Activated effector memory CD4-positive, alpha-beta T cell treated with Interleukin-2 at 50 U/mL for 16 hours (primary cell): ENCODE data around the gene EPHA8.

Experiments used
- DNase-seq: peaks from one replicate; pipeline ENCODE4 v3.0.0-alpha.2; 2020

The EPHA8 gene

DNA sequence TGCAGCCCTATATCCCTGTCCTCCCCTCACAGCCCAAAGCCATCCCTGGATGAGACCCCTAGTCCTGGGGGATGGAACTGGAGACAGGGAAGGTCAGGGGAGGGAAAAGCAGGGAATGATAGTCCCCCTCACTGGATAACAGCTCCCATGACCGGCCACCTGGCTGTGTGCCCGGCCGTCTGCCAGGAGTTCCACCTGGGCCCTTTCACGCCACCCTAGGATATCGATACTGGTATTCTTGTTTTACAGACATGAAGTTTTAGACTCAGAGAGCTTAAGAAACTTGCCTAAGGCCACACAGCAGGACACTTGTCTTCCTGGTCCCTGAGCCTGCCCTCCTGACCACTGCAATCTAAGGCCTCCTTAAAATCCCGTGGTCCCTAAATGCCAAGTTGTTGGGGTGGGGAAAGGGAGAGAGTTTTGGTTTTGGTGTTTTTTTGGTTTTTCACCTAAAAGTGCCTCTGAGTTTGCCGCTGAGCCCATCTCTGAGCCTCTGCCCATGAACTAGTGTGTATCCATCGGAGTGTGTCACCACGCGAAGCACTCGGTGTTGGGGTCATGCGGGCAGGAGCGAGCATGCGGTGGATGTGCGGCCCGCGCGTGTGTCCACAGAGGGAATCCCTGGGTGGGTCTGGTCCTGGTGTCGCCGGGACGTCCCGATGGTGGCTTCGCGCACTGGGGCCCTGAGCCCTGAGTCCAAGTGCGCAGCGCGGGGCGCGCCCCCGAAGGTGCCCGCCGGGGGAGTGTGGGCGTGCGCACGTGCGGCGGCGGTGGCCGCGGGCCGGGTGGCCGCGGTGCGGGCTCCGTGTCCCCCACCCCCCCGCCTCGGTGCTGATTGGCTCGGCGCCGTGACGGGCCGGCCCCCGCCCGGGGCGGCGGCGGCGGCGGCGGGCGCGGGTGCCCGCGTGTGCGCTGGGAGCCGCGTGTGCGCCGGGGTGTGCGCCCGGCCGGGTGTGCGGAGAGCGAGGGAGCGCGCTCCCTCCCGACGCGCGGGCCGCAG, at the start of gene EPHA8:
TSS of gene EPHA8 (plus strand) at position 906 of the 1,000 bp plus-strand sequence. CDS start 147 bp downstream, outside the sequence.
- DNase-seq: no peak

DNA sequence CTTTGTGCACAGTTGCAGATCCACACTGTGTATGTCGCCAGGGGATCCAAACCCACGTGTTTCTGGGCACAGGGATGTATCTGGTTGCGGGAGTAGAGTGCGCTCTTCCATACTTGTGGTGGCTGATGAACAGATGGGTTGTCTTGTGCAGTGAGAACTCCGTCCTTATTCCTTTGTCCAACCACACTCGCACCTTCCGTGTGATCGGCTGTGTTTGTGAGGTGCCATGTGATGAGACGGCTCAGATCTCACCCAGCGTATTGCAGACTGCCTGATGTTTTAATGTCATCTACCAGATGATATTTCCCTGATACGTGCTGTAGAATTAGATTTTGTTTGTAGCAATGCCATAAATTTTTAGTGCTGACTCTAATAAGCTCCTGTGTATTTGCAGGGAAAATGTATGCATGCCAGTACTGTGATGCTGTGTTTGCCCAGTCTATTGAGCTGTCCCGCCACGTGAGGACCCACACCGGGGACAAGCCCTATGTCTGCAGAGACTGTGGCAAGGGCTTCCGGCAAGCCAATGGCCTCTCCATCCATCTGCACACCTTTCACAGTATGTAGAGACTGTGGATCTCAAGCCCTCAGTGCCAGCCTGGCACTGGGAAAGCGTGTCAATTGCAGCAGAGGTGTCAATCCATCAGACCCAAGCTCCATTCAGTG, 46.2 kb upstream of the EPHA8 start:
- DNase-seq: no peak

DNA sequence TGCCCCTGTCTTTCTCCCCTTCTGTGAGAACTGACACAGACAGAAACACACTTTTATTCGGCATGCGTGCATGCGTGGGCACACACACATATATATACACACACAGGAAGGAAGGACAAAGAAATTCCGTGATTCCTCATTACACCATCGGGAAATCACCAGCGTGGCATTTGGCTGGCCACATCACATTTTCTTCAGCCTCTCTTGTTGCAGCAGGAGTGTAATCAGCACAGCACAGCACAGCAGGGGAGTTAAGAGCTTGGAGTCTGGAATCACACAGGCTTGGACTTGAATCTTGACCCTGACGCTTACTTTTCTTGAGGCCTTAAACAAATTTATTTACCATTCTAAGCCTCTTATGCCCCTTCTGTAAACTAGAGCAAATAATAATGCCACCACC, 45.3 kb upstream of the EPHA8 start:
- DNase-seq: no peak

DNA sequence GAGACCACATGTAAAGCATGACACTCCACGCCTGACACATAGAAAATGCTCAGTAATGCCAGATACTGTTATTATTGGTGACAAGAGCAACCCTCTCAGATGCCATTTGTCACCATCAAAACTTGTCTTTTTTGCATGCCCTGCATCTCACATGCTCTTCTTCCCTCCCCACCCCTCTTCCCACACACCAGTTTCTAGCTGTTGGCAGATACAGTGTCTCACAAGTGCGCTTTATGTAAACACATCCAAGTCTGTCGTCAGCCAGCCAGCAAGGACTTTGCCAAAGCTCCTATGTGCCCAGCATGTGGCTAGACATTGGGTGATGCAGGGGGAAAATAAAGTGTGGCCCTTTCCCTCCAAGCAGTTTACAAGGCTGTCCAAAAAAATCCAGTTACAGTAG, 44.9 kb upstream of the EPHA8 start:
- DNase-seq: no peak

DNA sequence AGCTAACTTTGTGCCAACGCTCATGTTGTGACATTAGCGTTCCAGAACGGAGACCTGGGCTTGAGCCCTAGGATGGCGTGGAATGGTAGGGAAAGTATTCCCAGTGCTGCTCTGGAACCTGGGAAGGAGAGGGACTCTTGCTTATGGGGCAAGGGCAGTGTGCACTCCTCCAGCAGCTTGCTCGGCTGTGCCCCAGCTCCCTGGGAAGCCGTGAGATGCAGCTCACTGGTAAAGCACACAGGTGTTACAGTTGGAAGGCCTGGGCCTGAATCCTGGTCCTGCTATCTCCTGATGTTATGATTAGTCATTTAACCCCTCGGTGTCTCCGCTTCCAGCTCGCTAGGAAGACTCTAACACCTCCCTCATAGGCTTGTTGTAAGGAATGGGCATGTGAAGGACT, 42.4 kb upstream of the EPHA8 start:
- DNase-seq: no peak

DNA sequence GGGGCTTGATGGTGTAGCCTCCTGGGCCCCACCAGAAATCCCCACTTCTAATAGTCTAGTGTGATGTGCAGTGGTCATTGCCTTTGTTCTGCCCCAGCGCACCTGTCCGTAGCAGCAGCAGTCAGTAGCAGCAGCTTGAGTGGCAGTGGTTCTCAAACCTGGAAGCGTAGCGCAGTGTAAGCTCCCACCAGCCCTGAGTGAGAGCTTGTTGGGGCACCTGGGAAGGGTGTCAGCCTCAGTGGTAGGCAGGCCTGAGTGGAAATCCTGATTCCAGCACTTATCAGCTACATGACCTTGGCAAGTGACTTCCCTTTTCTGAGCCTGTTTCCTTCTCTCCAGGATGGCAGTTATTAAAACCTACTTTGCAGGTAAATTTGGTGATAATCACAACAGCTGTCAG, 41.6 kb upstream of the EPHA8 start:
- DNase-seq: no peak

DNA sequence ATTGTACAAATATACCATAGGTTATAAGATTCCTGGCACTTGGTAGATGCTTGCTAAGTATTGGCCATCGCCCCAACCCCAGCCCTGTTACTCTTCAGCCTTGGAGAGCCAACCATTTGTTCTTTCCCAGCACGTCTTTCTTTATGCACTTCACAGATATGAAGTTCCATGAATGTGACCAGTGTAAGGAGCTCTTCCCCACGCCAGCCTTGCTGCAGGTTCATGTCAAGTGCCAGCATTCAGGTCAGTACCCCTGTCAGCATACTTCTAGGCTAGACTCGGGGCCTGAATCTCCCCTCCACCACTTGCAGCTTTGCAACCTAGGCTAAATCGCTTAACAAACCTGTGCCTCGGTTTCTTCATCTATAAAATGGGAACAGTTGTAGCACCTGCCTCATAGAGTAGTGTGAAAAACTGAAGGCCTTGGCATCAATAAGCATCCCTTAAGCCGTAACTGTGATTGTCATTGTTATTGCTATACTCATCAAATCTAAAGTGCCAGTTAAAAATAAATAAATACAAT, 41.0 kb upstream of the EPHA8 start:
- DNase-seq: no peak

DNA sequence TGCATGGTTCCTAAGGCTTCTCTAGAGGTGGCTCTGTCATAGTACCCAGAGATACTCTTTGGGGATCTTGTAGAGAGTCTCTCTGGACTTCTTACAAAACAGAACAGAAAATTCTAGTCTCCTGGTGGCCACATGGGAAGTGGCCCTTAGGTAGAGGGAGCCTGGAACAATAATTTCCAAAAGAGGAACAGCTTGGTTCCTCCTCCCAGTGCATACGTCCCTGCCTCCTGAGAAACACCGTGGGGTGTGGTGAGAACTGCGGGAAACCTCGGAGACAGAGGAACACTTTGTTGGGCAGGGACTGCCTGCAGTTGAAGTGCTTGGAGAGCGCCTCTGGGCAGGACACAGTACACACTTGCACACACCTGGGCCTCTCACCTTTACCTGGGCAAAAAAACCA, 38.8 kb upstream of the EPHA8 start:
- DNase-seq: no peak

DNA sequence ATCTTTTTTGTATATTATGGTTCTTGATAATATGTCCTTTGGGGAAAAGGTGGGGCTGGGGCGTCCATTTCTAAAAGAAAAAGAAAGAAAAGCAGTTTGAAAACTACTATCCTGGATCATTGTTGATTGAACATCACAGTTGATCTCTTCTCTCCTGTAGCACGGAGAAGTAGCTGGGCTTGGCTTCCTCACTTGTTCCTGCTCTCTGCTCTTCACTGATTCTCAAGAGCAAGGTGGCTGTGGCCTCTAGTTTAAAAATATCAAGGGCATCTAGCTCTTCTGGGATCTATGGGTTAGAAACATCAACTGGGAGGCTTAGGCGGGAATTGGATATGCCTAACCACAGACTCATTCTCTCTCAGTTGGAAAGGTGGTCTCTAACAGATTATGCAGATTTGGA, 38.1 kb upstream of the EPHA8 start:
- no peak for DNase-seq

DNA sequence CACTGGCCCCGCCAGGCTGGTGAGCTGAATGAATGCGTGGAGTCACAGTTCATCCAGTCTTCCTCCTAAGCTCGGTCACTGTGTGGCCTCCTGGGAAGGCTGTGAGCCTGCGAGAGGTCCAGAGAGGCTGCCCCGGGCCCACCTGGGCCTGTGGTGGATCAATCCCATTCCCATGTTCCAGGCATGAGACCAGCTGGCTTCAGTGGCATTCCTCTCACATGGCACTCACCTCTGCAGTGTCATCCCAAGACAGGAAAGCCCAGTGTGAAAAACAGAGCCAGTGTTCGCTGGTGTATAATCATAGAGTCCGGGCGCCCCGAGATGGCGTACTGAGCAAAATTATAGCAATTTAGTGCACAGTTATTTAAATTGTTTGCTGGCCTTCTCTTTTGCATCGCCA, 37.6 kb upstream of the EPHA8 start:
- no peak for DNase-seq

DNA sequence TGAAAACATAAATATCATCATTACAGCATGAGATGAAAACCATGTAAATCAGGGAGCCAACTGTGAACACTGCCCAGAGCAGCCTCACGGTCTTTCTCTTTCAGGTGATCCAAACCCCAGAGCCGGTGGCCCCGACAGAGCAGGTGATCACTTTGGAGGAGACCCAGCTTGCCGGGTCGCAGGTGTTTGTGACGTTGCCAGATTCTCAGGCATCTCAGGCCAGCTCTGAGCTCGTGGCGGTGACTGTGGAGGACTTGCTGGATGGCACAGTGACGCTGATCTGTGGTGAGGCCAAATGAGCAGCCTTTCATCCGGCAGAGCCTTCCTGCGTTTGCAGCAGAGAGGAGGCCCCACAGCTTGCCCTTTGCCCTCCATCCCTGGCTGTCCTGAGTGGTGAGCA, 37.2 kb upstream of the EPHA8 start:
- no peak for DNase-seq

DNA sequence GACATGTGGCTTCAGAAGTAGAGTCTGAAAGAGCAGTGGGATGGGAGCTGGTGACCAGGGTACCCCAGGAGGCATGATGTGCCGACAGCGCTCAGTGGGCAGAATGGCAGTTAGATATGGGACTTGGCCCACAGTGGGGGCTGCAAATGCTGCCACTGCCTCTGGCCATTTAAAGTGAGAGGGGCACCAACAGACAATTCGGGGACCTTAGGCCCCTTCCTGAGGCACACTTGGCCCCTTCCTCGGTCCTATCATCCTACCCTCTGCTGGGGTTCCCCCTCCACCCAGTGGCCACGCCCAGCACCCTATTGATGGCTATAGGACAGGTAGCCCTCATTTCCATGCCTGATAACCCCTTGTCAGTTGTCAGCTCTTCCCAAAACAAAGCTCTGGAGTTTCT, 36.6 kb upstream of the EPHA8 start:
- no peak for DNase-seq

DNA sequence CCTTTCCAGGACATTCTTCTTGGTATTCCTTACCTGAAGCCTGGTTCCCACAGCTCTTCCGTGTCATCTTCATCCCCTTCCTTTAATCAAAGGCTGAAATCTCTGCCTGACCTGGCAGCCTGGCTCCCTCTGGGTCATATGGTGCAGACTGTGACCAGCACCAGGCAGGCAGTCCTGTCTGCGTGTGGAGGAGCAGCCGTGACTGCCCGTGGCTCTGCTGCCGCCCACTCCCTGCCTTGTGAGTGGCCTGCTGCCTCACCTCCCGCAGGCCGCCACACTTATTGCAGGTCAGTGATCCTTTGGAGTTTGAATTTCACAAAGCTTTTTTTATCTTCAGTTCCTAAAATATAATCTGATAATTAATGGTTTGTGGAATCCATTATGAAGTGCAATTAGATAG, 36.2 kb upstream of the EPHA8 start:
- DNase-seq: no peak

DNA sequence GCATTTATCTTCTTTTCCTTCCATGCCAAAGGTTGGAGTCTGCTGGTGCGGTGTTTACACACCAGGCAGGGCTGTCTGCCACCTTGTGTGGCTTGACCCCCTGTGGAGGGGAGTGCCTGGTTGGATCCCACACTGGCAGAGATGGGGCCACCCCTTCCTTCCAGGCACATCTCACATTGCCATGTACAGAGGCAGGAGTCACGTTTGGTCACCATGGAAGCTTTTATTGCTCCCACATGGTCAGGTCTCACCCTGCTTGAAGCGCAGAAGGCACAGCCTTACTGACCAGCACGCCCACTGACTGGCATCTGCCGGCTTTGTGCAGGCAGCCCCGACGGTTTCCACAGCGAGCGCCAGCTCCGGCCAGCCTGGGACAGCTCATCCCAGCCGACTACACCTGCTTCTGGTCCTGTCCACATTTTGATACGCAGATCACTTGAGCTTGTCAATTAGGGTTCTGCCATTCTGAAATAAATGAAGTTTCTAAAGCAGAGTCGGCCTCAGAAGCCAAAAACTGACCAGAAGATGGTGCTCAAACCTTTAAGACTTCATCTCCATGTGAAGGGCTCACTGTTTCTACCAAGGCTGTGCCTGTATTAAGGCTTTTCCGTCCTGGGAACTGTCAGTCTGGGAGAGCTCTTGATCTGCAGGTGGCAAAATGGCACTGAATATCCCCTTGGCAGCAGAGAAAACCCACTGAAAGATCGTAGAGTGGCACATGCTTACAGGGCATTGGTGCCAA, 35.6 kb upstream of the EPHA8 start:
- no peak for DNase-seq

DNA sequence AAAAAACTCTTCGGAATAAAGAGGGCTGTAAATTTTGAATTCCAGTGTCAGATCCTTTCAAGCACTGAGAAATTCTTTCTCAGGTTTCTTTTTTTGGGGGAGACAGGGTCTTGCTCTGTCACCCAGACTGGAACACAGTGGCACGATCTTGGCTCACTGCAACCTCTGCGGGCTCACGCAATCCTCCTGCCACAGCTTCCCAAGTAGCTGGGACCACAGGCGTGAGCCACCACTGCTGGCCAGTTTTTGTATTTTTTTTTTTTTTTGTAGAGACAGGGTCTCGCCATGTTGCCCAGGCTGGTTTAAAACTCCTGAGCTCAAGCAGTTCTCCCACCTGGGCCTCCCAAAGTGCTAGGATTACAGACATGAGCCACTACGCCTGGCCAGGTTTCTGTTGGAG, 34.8 kb upstream of the EPHA8 start:
- DNase-seq: no peak

DNA sequence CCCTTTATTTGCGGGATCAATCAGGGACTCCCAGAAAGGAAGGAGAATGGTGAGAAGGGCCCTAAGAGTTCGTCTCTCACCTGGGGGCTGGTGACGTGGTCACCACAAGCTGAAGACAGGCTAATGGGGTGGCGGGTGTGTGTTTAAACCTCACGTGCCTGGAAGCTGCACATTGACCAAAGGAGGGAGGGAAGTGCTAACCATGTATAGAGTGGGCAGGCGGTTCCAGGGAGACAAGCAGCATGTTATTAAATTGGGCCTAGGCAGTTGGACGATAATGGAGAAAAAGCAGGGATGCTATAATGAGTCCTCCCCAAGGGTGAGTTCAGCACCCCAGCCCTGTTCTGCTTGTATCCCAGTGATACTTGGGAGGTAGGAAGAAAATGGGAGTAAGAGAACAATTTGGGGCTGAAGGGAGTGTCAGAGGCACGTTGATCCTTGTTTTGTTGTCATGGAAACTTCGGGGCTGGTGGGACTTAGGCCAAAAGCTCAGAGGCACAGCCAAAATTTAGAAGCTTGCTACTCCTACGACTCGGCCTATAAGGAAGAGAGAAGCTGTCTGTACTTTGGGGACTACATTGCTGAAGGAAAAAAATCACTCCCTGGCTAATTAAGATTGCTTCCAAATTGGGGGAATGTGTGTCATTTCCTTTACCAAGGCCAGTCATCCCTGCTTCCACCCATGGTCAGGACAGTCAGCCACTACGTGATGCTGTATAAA, 33.2 kb upstream of the EPHA8 start:
- no peak for DNase-seq

DNA sequence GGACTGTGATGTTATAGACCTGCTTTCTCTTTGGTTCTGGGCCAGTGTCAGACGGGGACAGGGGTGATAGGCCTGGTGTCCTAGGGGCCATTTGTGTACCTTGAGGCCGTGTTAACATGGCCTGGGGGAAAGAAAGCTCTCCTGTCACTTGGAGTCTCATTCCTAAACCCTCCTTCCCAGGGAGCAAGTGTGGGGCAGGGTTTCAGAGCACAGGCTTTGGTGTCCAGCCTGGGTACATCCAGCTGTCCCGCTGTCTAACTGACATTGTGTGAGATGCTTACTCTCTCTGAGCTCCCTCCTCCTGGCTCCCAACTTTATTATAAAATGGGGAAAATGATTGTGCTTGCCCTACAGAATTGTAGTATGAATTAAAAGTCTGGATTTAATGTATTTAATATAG, 32.6 kb upstream of the EPHA8 start:
- no peak for DNase-seq

DNA sequence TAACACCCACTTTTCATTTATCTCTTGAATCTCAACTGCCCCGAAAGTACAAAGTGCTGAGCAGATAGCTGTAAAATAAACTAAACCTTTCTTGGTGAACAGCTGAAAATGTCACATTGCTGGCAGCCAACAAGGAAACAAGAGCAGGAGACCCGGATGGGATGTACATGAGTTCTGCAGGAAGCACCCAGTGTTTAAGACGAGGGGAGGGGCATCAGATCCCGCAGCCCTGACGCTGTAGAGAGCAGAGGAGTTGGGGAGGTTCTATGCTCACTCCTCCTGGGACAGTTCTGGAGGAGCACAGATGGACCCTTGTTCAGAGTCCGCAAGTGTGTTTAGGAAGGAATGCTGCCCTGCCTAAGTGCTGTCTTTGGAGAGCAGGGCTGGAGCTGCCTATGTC, 32.0 kb upstream of the EPHA8 start:
- DNase-seq: no peak

DNA sequence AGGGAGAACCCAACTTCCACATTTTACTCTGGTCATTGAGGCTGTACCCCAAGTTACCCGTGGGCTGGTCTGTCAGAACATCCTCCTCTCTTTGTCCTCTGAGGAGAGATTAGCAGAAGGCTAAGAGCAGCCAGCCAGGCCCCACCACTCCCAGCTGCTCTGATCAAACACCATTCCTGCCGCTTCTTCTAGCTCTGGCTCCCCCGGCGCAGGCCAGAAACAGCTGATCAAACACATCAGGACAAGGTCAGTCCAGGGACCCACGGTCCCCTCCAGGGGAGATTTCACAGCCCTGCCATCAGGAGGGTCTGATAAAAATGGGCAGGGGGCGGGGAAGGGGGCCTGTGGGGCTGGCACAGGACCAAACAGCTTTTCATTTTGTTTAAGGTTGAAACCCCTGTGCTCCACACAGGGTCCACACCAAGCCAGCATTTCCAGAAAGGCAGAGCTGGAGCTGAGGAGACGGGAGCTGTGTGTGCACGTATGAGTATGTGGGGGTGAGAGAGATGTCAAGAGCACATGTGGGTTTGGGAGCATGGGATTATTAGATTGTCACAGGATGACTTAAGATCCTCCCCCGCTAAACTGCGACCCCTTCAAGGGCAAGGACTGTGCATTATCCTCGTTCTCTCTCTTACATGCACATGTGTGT, 29.9 kb upstream of the EPHA8 start:
- no peak for DNase-seq

DNA sequence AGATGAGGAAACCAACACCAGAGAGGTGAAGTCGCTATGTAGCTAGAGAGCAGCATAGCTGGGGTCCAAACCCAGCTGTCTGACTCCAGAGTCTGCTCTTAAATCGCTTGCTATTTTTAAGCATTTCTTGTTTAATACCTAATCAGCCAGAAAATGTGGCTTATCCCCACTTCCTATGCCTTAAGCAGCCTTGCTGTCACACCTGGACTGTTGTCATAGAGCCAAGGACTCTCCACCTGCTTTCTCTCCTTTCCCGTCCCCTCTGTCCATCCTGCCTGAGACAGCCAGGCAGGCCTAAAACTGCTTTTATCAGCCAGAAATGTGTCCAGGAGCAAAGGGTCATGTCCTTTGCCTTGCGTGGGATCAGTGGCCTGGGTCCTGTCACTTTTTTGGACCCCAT, 28.3 kb upstream of the EPHA8 start:
- no peak for DNase-seq

DNA sequence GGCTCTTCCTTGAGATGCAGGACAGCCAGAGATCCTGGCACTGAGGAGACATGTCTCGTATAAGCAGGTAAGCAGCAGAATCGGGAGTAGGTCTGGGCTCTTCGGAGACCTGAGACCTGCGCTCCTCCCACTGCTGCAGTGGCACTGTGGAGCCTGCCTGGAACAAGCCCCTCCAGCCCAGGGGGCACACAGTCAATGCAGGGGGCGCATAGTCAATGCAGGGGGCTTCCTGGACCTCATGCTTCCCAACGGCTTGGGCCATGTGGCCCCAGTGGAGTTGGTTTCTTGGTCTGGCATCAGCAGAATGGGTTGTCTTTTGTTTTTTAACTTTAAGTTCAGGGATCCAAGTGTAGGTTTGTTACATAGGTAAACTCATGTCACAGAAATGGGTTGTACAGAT, 27.9 kb upstream of the EPHA8 start:
- DNase-seq: no peak

DNA sequence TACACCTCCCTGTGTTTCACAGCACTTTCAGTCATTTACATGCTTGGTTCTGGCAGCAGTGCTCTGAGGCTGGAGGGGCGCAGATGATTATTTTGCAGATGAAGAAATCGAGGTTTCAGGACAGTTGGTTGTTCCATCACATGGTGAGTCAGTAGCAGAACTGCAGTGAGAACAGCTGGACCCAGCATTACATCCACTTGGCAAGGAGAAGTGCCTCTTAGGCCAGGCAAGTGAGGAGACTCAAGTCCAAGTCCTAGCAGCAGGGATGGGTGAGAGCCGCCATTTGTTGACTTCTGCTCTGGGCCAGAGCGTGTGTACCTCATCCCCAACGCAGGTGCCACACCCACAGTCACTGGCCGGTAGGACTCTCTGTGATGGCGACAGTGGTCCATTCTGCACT, 26.8 kb upstream of the EPHA8 start:
- DNase-seq: no peak
